ENCODE results near the gene KANSL1L.

DNA sequence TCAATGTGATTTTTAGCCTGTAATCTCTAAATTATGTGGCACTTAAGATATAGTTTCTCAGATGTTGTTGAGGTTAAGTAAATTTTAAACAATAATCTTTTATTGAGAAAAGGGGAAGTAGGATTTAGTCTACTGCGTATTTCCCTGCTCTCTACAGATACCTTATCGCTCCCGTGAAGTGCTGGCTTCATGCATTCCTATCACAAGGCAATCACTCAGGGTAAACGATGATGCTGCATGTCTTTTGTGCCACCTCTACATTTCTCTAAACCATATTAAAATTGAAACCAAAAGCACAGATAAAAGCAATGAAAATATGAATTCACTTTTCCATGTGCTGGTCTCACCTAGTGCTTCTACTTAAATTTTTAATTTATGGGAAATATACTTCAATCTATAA lies 183.2 kb downstream of the KANSL1L start:
- TF ChIP-seq, protein P1, sequence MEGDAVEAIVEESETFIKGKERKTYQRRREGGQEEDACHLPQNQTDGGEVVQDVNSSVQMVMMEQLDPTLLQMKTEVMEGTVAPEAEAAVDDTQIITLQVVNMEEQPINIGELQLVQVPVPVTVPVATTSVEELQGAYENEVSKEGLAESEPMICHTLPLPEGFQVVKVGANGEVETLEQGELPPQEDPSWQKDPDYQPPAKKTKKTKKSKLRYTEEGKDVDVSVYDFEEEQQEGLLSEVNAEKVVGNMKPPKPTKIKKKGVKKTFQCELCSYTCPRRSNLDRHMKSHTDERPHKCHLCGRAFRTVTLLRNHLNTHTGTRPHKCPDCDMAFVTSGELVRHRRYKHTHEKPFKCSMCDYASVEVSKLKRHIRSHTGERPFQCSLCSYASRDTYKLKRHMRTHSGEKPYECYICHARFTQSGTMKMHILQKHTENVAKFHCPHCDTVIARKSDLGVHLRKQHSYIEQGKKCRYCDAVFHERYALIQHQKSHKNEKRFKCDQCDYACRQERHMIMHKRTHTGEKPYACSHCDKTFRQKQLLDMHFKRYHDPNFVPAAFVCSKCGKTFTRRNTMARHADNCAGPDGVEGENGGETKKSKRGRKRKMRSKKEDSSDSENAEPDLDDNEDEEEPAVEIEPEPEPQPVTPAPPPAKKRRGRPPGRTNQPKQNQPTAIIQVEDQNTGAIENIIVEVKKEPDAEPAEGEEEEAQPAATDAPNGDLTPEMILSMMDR (IDR thresholded peaks at IDR 0.05), result no peak
- TF ChIP-seq POLR2A (IDR thresholded peaks at IDR 0.05), result no peak
- no peak for TF ChIP-seq POLR2AphosphoS5 (IDR thresholded peaks at IDR 0.05)
